Small intestine (tissue), 7 donors: ENCODE data around the gene ZDHHC4. TPM values are rescaled to one million over a fixed set of nuclear protein-coding genes. Genes with fewer than 3 reads are reported as not detected.

Source experiments
- DNase-seq, 2 donors: peaks; one replicate each; pipeline versions ENCODE4 v3.0.0 to v3.0.0-alpha.2; 2013
- FAIRE-seq: peaks from 2 replicates; lab custom pipeline; 2012; peaks lifted over from hg19 to GRCh38; lab: Jason Lieb, UNC
- H3K27ac ChIP-seq, 3 donors: one replicate each; pipeline ENCODE4 v1.5.1; 2013; ENCODE audit warnings: low read length in 2 of 3, mild to moderate bottlenecking in 2 of 3, control low read depth in 1 of 3, inconsistent platforms in 1 of 3, low read depth in 1 of 3, moderate library complexity in 1 of 3
- H3K27me3 ChIP-seq, 3 donors: one replicate each; pipeline ENCODE4 v1.6.1; 2013; ENCODE audit warnings: low read length in 3 of 3, inconsistent platforms in 1 of 3; ENCODE audit not compliant: control insufficient read depth in 3 of 3, insufficient read depth in 3 of 3
- H3K36me3 ChIP-seq, 3 donors: one replicate each; pipeline ENCODE4 v1.6.1; 2013; ENCODE audit warnings: low read length in 3 of 3, inconsistent platforms in 1 of 3, low read depth in 1 of 3, mild to moderate bottlenecking in 1 of 3, moderate library complexity in 1 of 3; ENCODE audit not compliant: control insufficient read depth in 3 of 3, insufficient read depth in 2 of 3
- H3K4me1 ChIP-seq, 3 donors: one replicate each; pipeline ENCODE4 v1.6.1; 2013; ENCODE audit warnings: low read length in 2 of 3, inconsistent platforms in 1 of 3, low read depth in 1 of 3, mild to moderate bottlenecking in 1 of 3, moderate library complexity in 1 of 3; ENCODE audit not compliant: control insufficient read depth in 3 of 3, insufficient read depth in 2 of 3
- H3K4me3 ChIP-seq, 3 donors: one replicate each; pipeline ENCODE4 v1.5.1; 2013; ENCODE audit warnings: low read length in 3 of 3, control low read depth in 1 of 3, inconsistent platforms in 1 of 3, low read depth in 1 of 3, mild to moderate bottlenecking in 1 of 3, moderate library complexity in 1 of 3
- H3K9me3 ChIP-seq, 2 donors: one replicate each; pipeline ENCODE4 v1.6.1; 2013; ENCODE audit warnings: low read depth in 1 of 2, low read length in 1 of 2; ENCODE audit not compliant: control insufficient read depth in 2 of 2, insufficient read depth in 1 of 2
- WGBS, 3 donors: extraction: QIAGEN DNeasy Blood & Tissue Kit; methylation state at CpG; one replicate each; pipeline ENCODE4 v1.1.7; 2013; 5-methylcytosine and 5-hydroxymethylcytosine counted together
- polyA plus RNA-seq, 4 donors: library from polyadenylated mRNA; stranded (reverse) in 3 of 4; unstranded in 1 of 4; fragments of 200-250 nt in 3 of 4; fragments of 120-200 nt in 1 of 4; gene quantifications; one replicate each; pipeline versions ENCODE4 v1.2.1 to v1.2.3, GENCODE V29; 2013
- donor health status: healthy with polysubstance abuse.
- donor health status: control.
- donor health status: control.
- donor health status: Bipolar disorder and iron deficiency.
- donor health status: healthy.

The ZDHHC4 gene
- polyA plus RNA-seq, 4 donors, result 34.0 to 67.2 (median 40.0) TPM

GRCh38 chr7:6553448-6554044, 23.7 kb upstream of the ZDHHC4 start:
- Histone ChIP-seq H3K4me1 (no peaks in the 10 kb centered on the region), H3K36me3 (no peaks in the 10 kb centered on the region), H3K4me3 (no peak overlapping the region), H3K9me3 (no peaks in the 10 kb centered on the region), H3K27ac (no peak overlapping the region), H3K27me3 (peaks cover 0 to 2% (median 0%) of the 10 kb centered on the region in 3 donors)
- DNase-seq, result no peak
- no peak for FAIRE-seq
- 69 to 75% (median 75%) methylated on average over 7 of the region's 7 CpGs for WGBS, 3 donors

GRCh38 chr7:6554848-6555247, 22.4 kb upstream of the ZDHHC4 start:
- H3K36me3 ChIP-seq, result no peaks in the 10 kb centered on the region
- H3K9me3 ChIP-seq, result no peaks in the 10 kb centered on the region
- H3K4me3 ChIP-seq, result no peak overlapping the region
- no peak overlapping the region for H3K27ac ChIP-seq
- H3K4me1 ChIP-seq, result no peaks in the 10 kb centered on the region
- DNase-seq (no peak), FAIRE-seq (no peak)
- 67 to 81% (median 70%) methylated on average over 7 of the region's 7 CpGs for WGBS, 3 donors
- peaks cover 0 to 2% (median 0%) of the 10 kb centered on the region in 3 donors for H3K27me3 ChIP-seq

GRCh38 chr7:6556196-6556595, 21.1 kb upstream of the ZDHHC4 start:
- no peaks in the 10 kb centered on the region for H3K36me3 ChIP-seq
- DNase-seq, result peak; percentile 31 to 38
- no peak overlapping the region for H3K4me3 ChIP-seq
- peaks cover 0 to 2% (median 0%) of the 10 kb centered on the region in 3 donors for H3K27me3 ChIP-seq
- no peaks in the 10 kb centered on the region for H3K4me1 ChIP-seq
- H3K27ac ChIP-seq, result no peak overlapping the region
- H3K9me3 ChIP-seq, result no peaks in the 10 kb centered on the region
- no peak for FAIRE-seq
- 51 to 65% (median 54%) methylated on average over 6 of the region's 6 CpGs for WGBS, 3 donors

GRCh38 chr7:6558837-6559236, 18.4 kb upstream of the ZDHHC4 start:
- FAIRE-seq, result no peak

GRCh38 chr7:6559896-6560295, 17.4 kb upstream of the ZDHHC4 start:
- no peak for DNase-seq
- Histone ChIP-seq H3K36me3 (no peaks in the 10 kb centered on the region), H3K4me3 (no peak overlapping the region), H3K27me3 (no peaks in the 10 kb centered on the region), H3K27ac (no peak overlapping the region), H3K9me3 (no peaks in the 10 kb centered on the region), H3K4me1 (no peaks in the 10 kb centered on the region)
- no peak for FAIRE-seq
- 23 to 34% (median 34%) methylated on average over 3 of the region's 3 CpGs for WGBS, 3 donors

More at GRCh38 chr7:6558837-6559236, 18.4 kb upstream of the ZDHHC4 start:
- no peak overlapping the region for H3K27ac ChIP-seq
- WGBS, 3 donors, result 38 to 56% (median 48%) methylated on average over 6 of the region's 6 CpGs
- H3K36me3 ChIP-seq, result no peaks in the 10 kb centered on the region
- no peaks in the 10 kb centered on the region for H3K9me3 ChIP-seq
- H3K4me3 ChIP-seq, result no peak overlapping the region
- no peaks in the 10 kb centered on the region for H3K27me3 ChIP-seq
- peak; percentile 29 to 47 for DNase-seq
- no peaks in the 10 kb centered on the region for H3K4me1 ChIP-seq

- Histone ChIP-seq H3K9me3 (no peaks in the 10 kb centered on the region), H3K27ac (no peak overlapping the region), H3K4me1 (no peaks in the 10 kb centered on the region), H3K4me3 (no peak overlapping the region), H3K27me3 (no peaks in the 10 kb centered on the region), H3K36me3 (no peaks in the 10 kb centered on the region)
- DNase-seq (no peak), FAIRE-seq (no peak)
- 82 to 100% (median 95%) methylated on average over 1 of the region's 1 CpG for WGBS, 3 donors
Observed at GRCh38 chr7:6562106-6562505, 15.1 kb upstream of the ZDHHC4 start.

- DNase-seq, result no peak
- Histone ChIP-seq H3K27me3 (peaks cover 0 to 2% (median 0%) of the 10 kb centered on the region in 3 donors), H3K9me3 (no peaks in the 10 kb centered on the region), H3K4me1 (no peaks in the 10 kb centered on the region), H3K36me3 (no peaks in the 10 kb centered on the region), H3K27ac (no peak overlapping the region), H3K4me3 (no peak overlapping the region)
- 80 to 84% (median 80%) methylated on average over 12 of the region's 12 CpGs for WGBS, 3 donors
- FAIRE-seq, result no peak
Observed at GRCh38 chr7:6563936-6564770, 13.1 kb upstream of the ZDHHC4 start.

GRCh38 chr7:6565655-6566054, 11.6 kb upstream of the ZDHHC4 start:
- WGBS, 3 donors, result 76 to 85% (median 81%) methylated on average over 4 of the region's 4 CpGs
- Histone ChIP-seq H3K27ac (no peak overlapping the region), H3K36me3 (no peaks in the 10 kb centered on the region), H3K9me3 (no peaks in the 10 kb centered on the region), H3K4me1 (no peaks in the 10 kb centered on the region), H3K27me3 (peaks cover 0 to 2% (median 0%) of the 10 kb centered on the region in 3 donors), H3K4me3 (no peak overlapping the region)
- DNase-seq, result no peak
- FAIRE-seq, result no peak
